ENCODE results near the gene TLE1.

DNA sequence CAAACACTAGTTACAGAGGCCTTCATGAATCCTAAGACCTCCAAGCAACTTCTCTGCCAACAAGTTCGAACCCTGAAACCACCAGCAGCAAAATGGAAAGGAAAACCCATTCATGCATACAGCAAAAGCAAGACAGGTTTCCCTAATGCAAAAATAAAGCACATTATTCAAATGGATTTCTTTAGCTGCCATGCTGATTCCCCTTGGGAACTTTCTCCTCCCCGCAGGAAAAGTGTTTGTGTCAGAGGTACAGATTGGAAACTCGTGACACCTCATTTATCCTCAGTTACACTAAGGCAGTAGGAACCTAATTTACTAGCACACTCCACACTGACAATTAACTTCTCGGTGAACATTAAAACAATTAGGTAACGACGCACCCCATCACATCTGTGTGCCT lies 63.4 kb downstream of the TLE1 start:
- TF ChIP-seq, protein P1, sequence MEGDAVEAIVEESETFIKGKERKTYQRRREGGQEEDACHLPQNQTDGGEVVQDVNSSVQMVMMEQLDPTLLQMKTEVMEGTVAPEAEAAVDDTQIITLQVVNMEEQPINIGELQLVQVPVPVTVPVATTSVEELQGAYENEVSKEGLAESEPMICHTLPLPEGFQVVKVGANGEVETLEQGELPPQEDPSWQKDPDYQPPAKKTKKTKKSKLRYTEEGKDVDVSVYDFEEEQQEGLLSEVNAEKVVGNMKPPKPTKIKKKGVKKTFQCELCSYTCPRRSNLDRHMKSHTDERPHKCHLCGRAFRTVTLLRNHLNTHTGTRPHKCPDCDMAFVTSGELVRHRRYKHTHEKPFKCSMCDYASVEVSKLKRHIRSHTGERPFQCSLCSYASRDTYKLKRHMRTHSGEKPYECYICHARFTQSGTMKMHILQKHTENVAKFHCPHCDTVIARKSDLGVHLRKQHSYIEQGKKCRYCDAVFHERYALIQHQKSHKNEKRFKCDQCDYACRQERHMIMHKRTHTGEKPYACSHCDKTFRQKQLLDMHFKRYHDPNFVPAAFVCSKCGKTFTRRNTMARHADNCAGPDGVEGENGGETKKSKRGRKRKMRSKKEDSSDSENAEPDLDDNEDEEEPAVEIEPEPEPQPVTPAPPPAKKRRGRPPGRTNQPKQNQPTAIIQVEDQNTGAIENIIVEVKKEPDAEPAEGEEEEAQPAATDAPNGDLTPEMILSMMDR (IDR thresholded peaks at IDR 0.05; ENCODE audit: low read depth, low read length) = no peak
- TF ChIP-seq EZH2phosphoT487 (IDR thresholded peaks at IDR 0.05; ENCODE audit: low read depth) = no peak
